Skeletal muscle tissue (tissue), 4 donors: ENCODE measurements around the gene ZBTB49. TPM values are rescaled to one million over a fixed set of nuclear protein-coding genes. Genes with fewer than 3 reads are reported as not detected.

Experiments used
- H3K27ac ChIP-seq: one replicate; pipeline ENCODE4 v1.7.0; 2013; ENCODE audit warnings: mild to moderate bottlenecking, low read depth, low read length, inconsistent platforms
- H3K27me3 ChIP-seq, 3 donors: one replicate each; pipeline ENCODE4 v1.7.0; 2013; ENCODE audit warnings: low read length in 3 of 3; ENCODE audit not compliant: control insufficient read depth in 3 of 3, insufficient read depth in 3 of 3
- H3K36me3 ChIP-seq, 3 donors: one replicate each; pipeline ENCODE4 v1.7.0; 2013; ENCODE audit warnings: low read length in 3 of 3; ENCODE audit not compliant: control insufficient read depth in 3 of 3, insufficient read depth in 3 of 3
- H3K4me1 ChIP-seq, 3 donors: one replicate each; pipeline ENCODE4 v1.7.0; 2013; ENCODE audit warnings: low read length in 3 of 3, mild to moderate bottlenecking in 3 of 3; ENCODE audit not compliant: control insufficient read depth in 3 of 3, insufficient read depth in 3 of 3
- H3K4me3 ChIP-seq, 3 donors: one replicate each; pipeline ENCODE4 v1.7.0; 2013; ENCODE audit warnings: low read length in 3 of 3
- H3K9ac ChIP-seq, 3 donors: one replicate each; pipeline ENCODE4 v1.7.0; 2013; ENCODE audit warnings: low read length in 3 of 3, mild to moderate bottlenecking in 3 of 3, moderate library complexity in 2 of 3, low read depth in 1 of 3
- H3K9me3 ChIP-seq, 3 donors: one replicate each; pipeline ENCODE4 v1.7.0; 2013; ENCODE audit warnings: low read length in 3 of 3; ENCODE audit not compliant: control insufficient read depth in 3 of 3
- total RNA-seq: library from RNA; depleted of rRNA; stranded (reverse); fragments of >200 nt; gene quantifications from one replicate; pipeline ENCODE4 v1.2.3, GENCODE V29; 2014
- donor health status: Osteomylitis.

ZBTB49 gene
- total RNA-seq, 1 donor from 2014 or later, result 4.2 TPM

- Histone ChIP-seq H3K36me3 (no peaks in the 10 kb centered on the region), H3K27me3 (peaks cover 12 to 25% (median 22%) of the 10 kb centered on the region in 3 donors), H3K4me3 (no peak overlapping the region), H3K9ac (no peak overlapping the region), H3K4me1 (no peaks in the 10 kb centered on the region), H3K9me3 (no peaks in the 10 kb centered on the region), H3K27ac (no peak overlapping the region)
Observed at GRCh38 chr4:4364061-4364460, 74.0 kb downstream of the ZBTB49 start.

- no peak overlapping the region for H3K27ac ChIP-seq
- H3K4me3 ChIP-seq, result no peak overlapping the region
- no peak overlapping the region for H3K9ac ChIP-seq
- no peaks in the 10 kb centered on the region for H3K9me3 ChIP-seq
- H3K36me3 ChIP-seq, result no peaks in the 10 kb centered on the region
- peaks cover 12 to 25% (median 23%) of the 10 kb centered on the region in 3 donors for H3K27me3 ChIP-seq
- no peaks in the 10 kb centered on the region for H3K4me1 ChIP-seq
Observed at GRCh38 chr4:4364486-4365208, 74.6 kb downstream of the ZBTB49 start.

GRCh38 chr4:4368809-4369580 lies 78.9 kb downstream of the ZBTB49 start:
- no peak overlapping the region for H3K4me3 ChIP-seq
- no peaks in the 10 kb centered on the region for H3K4me1 ChIP-seq
- no peak overlapping the region for H3K9ac ChIP-seq
- no peak overlapping the region for H3K27ac ChIP-seq
- H3K27me3 ChIP-seq, result peaks cover 0 to 20% (median 6%) of the 10 kb centered on the region in 3 donors
- H3K36me3 ChIP-seq, result no peaks in the 10 kb centered on the region
- H3K9me3 ChIP-seq, result peaks cover 0 to 2% (median 0%) of the 10 kb centered on the region in 3 donors

Other genes starting within 250 kb of the ZBTB49 start
- not detected for gene OTOP1, start 63.3 kb upstream of the ZBTB49 start, total RNA-seq
- gene TMEM128, start 42.0 kb upstream of the ZBTB49 start, total RNA-seq, result 27.1 TPM
- 7.3 TPM for gene LYAR, start 97 bp upstream of the ZBTB49 start, total RNA-seq
- gene NSG1, start 96.9 kb downstream of the ZBTB49 start, total RNA-seq, result 1.0 TPM